GM12875 (cell line): ENCODE measurements around the gene NRCAM.

ENCODE experiments used
- H3K4me3 ChIP-seq: one replicate; pipeline ENCODE4 v1.5.1; 2011; ENCODE audit warnings: low read depth, low read length, control low read depth
- CTCF ChIP-seq: IDR thresholded peaks from 2 replicates; pipeline ENCODE4 v1.5.1; 2011; ENCODE audit warnings: low read depth, mild to moderate bottlenecking, control low read depth, inconsistent platforms, low read length, moderate library complexity, borderline replicate concordance; ENCODE audit not compliant: insufficient read depth

Gene NRCAM

DNA sequence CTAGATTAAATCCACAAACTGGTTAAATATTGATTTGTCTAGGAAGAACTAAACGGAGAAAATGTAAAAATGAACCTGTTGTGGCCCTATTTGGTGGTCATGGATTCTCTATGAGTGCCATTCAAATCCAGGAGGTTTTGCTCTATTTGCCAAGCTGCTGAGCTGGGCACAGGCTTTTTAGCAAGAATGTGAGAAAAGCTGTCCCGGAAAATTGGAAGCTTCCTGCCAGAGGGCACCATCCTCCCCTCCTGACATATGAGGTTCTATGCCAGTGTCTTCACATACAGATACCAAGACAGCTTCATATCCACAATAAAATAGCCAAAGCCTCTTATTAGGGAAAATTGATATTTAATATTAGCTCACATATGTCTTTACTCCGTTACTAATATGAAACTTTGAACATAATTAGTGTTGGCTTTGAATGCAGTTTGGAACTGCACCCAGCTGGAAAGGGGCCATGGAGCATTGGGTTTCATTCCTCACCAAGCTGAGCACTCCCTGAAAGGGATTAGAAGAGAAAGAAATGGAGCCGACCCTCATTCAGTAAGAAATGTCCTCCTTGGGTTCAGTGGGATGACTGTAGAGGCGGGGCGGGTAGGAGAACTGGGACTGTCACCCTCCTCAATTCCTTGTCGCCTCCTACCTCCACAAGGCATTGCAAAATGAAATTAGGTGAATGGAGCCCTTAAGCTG lies 47.8 kb downstream of the NRCAM start:
- no peak for TF ChIP-seq CTCF
- H3K4me3 ChIP-seq: no peak overlapping the region

DNA sequence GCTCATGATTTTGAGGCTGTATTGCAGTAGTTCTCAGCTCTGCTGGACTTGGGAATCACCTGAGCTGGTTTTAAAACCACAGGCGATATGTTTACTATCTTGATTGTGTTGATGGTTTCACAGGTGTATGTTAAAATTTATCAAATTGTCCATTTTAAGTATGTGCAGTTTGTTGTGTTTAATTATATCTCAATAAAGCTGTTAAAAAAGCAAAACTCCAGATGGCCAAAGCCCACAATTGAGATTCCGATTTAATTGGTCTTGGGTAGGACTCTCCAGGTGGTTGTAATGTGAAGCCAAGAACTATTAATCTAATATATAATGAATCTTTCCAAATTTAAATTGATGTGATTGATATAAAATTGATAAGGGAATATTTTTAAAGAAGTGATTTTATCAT lies 48.6 kb downstream of the NRCAM start:
- no peak overlapping the region for H3K4me3 ChIP-seq
- TF ChIP-seq CTCF: no peak

DNA sequence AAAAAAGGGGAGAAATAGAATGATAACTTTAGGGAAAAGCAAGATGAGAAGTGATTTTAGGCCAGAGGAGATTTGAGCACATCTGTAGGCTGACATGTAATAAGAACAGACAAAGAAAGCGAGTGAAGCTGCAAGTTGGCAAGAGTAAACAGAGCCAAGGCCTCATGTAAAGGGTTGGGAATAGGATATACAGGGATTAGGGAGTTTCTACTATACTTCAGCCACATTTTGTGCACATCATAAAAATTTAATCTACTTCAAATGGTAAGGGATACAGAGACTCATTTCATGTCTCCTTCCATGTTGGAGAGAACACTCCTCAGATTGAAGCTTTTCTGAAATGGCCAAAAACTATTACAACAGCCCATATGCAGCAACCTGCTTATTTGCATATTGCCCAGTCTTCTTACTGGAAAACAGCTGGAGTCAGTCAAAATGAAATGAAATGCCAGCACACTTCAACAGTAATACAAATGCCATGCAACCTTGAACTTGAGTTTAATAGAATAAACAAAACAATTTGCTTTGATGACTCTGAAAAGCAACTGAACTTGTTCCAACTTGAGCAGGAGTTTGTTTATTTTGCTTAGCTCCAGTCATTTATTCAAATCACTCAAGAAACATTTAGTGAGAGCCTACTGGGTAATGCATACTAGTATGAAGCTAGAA lies 49.9 kb downstream of the NRCAM start:
- no peak for TF ChIP-seq CTCF
- no peak overlapping the region for H3K4me3 ChIP-seq

DNA sequence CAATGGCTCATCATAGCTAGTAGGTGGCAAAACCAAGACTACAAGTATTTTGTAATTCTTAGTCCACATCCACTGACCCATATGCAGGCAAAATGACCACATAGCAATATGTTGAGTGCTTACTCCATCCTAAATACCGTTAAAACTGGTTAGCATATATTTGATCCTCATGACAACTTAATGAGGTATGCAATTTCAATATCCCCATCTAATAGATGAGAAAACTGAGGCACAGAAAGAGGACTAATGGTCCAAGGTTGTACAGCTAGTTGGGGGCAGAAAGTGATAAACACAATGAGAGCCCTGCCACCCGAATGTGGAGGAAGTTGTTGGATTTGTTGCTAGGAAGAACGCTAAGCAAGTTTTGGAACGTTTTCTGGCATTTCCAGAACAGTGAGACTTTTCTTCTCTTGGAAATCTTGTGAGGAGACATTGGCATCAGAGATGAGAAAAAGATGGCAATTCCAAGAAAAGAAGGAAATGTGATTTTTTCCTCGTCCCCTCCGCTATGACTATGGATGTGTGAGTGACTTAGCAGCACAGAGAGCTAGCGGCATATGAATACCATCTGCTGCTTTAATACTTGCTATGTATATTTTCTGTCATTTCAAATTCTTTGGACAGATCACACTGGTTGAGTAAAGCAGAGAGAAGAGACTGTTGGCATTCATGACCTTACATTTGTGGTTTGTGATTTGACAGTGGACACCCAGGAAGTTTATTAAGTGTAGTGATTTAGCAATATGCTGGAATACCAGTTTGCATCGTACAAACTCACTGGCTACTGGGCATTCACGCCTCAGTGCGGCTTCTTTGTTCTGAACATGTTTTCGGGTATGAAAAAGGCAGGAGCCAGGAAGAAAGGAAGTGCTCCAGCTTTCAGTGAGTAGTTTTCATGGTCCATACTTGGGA lies 51.5 kb downstream of the NRCAM start:
- H3K4me3 ChIP-seq: no peak overlapping the region

DNA sequence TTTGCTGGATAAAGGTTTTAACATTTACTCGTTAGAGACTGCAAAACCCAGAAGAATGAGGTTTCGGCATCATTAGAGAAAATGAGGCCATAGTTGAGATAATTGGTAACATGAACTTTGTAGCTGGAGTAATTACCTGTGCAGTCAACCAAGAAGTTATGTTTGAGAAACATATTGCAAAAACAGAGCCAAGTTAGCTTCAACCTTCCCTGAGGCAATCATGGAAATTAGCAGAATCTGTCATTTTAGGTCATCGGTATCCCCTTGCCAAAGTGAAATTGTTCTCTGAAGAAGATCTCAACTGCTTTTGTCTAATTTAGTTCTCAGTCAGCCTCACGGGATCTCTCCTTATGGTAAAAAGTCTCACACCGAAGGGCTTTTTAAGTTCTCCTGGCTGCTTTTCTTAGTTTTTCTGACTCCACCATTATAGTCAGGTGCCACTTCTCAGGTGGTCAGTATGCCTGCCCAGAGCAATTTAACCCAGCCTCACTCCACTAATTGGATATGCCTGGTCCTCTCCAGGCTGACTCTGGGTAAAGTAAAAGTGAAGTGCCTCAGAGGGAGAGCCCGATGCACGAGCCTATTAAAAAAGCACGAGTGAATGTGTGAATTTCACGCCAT lies 52.5 kb downstream of the NRCAM start:
- TF ChIP-seq CTCF: no peak
- H3K4me3 ChIP-seq: no peak overlapping the region

More for the DNA sequence above, 51.5 kb downstream of the NRCAM start:
- TF ChIP-seq CTCF: no peak

DNA sequence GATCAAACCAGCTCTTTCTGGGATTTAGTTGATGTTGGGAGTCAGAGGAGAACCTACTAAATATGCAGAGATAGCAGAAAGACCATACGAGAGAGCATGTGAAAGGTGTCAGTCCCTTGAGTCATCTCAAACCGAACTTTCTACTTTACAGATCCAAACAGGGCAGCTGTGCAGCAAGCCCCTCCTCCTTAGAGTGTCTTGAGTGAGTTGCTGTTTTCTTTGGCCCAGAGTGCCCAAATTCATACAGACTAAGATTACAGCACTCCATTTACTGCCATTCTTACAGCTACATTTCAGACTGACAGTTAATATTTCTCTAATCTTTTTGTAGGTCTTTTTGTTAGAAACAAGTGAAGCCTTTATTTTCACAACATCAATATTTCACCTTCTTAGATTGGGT lies 53.4 kb downstream of the NRCAM start:
- no peak overlapping the region for H3K4me3 ChIP-seq
- no peak for TF ChIP-seq CTCF
